Activated T-cell treated with anti-CD3 and anti-CD28 coated beads for 4 hours (primary cell): ENCODE results near the gene KRTAP5-8.
"Not testable (repeated sequence)": the region's sequence is repeated elsewhere in the genome, so short reads cannot be mapped to it uniquely, and the experiment has no call there.

Experiments
- DNase-seq: peaks from one replicate; pipeline ENCODE4 v3.0.0-alpha.2; 2020

Gene KRTAP5-8

GRCh38 chr11:71575723-71576424, 38.0 kb downstream of the KRTAP5-8 start:
- no peak for DNase-seq

GRCh38 chr11:71576688-71577465, 39.1 kb downstream of the KRTAP5-8 start:
- DNase-seq = not testable (repeated sequence)

- DNase-seq = no peak
These were observed 39.7 kb downstream of the KRTAP5-8 start for GRCh38 chr11:71577469-71578004.

GRCh38 chr11:71579513-71579912, 41.7 kb downstream of the KRTAP5-8 start:
- not testable (repeated sequence) for DNase-seq

GRCh38 chr11:71580057-71581003, 42.5 kb downstream of the KRTAP5-8 start:
- no peak for DNase-seq

- DNase-seq = no peak
These were observed 44.0 kb downstream of the KRTAP5-8 start for GRCh38 chr11:71581826-71582225.

GRCh38 chr11:71582309-71582895, 44.6 kb downstream of the KRTAP5-8 start, which contains the start of gene KRTAP5-11:
TSS of gene KRTAP5-11 (minus strand) at chr11:71582875. CDS start at chr11:71582837, 38 bp downstream.
- no peak for DNase-seq

- not testable (repeated sequence) for DNase-seq
These were observed 45.1 kb downstream of the KRTAP5-8 start for GRCh38 chr11:71582969-71583368.

- DNase-seq = not testable (repeated sequence)
These were observed 47.8 kb downstream of the KRTAP5-8 start for GRCh38 chr11:71585673-71586072.

- DNase-seq = not testable (repeated sequence)
These were observed 50.5 kb downstream of the KRTAP5-8 start for GRCh38 chr11:71588314-71588713.
